ENCODE results near the gene FAM181A.

FAM181A gene

DNA sequence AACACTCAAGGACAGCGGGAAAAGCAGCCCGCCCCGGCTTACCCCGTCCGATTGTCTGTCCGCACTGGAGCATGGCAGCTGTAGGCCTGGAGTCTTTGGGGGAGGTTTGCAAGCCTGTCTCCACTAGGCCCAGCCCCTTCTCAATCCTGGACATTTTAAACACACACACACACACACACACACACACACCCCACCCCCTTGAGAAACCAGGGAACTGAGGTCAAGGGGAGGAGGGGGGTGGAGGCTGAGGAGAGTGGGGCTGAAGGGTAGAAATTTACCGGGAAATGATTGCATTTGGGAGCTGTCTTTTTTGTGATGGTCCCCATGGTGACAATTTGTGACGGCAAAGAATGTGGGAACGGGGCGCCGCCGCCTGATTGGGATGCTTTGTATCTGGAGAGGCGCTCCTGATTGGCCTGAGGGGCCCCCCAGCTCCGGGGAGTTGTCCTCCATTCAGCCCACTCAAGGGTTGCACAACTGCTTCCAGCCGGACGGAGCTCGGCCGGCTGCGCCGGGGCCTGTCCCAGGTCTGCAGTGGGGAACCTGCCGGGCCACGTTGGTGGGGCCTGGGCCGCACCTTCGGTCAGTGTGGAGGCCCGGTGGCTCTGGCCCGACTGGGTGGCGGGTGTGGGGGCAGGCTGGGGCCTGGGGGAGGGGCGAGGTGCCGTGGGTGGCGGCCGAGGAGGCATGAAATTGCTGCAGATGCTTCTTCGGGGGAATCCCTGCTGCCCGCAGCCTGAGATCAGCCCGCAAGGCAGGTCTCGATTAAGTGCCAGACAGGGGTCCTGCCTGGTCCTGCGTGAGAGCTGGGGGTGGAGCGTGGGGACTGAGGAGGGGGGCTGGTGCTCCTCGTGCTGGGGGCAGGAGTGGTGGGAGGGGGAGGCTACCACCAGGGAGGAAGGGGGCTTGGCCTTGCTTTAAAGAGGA is at the start of gene FAM181A:
Gene FAM181A, plus strand, starts transcription at position 472 of the 927 bp plus-strand sequence. CDS start 942 bp downstream, outside the sequence.
- no peak for DNase-seq (ENCODE audit: low spot score)

DNA sequence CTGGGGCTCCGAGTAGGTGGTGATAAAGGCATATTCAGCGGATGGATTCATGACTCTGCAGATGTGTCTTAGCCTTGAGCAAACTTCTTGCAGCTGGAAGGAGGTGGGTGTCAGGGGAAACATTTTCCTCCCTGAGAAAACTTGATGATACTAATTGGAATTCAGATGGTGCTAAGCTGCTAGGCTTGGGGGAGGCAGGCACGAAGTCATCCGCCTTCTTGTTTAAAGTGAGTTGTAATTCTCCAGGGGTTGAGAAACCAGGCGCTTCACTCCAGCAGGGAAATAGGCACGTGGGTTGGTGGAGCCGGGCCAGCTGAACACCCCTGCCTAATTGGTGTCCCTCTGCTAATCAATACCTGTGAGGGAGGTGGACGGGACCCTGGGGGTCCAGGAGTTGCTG is 48.9 kb upstream of the FAM181A start:
- no peak for DNase-seq (ENCODE audit: low spot score)

DNA sequence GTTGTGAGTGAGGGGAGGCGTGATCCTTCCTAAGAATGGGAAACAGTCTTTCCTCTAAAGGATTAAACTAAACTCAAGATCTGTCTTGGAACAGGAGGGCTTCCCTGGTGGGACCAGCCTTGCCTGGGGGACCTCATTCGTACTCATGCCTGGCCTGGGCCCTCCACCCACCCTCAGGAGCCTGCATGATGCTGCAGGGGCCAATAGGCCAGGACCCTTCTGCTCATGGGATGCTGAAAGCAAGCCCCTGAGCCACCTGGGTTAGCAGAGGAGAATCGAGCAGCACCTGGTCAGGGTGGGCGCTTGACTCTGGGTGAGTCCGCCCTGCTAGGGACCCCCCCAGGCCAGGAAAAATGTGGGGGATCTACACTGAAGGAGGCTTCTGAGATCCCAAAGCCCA is 48.3 kb upstream of the FAM181A start:
- DNase-seq (ENCODE audit: low spot score): no peak

DNA sequence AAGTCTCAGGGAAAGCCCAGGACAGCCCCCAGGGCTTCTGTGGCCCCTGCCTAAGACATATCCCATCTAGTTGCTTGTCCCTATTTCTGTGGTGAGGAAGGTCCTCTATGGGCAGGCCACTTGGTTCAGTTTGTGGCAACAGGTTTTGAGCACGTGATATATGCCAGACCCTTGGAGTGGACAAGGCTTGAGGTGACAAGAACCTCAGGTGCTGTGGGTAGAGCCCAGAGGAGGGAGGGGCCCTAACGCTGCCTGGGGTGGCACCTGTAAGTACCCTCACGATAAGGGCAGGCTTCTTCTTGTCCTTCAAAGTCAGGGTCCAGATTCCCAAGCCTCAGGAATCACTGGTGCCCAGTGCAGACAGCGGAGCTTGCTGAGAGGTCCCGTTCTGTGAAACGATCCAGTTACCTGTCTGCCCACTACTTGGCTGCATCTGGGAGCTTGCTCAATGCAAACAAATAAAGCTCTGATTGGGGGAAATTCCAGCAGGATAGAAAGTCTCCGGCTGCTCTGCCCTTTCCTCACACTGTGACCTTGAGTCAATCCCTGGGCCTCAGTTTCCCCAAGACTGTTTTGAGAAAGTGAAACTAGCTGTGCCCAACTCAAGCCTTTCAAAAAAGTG is 47.7 kb upstream of the FAM181A start:
- no peak for DNase-seq (ENCODE audit: low spot score)

DNA sequence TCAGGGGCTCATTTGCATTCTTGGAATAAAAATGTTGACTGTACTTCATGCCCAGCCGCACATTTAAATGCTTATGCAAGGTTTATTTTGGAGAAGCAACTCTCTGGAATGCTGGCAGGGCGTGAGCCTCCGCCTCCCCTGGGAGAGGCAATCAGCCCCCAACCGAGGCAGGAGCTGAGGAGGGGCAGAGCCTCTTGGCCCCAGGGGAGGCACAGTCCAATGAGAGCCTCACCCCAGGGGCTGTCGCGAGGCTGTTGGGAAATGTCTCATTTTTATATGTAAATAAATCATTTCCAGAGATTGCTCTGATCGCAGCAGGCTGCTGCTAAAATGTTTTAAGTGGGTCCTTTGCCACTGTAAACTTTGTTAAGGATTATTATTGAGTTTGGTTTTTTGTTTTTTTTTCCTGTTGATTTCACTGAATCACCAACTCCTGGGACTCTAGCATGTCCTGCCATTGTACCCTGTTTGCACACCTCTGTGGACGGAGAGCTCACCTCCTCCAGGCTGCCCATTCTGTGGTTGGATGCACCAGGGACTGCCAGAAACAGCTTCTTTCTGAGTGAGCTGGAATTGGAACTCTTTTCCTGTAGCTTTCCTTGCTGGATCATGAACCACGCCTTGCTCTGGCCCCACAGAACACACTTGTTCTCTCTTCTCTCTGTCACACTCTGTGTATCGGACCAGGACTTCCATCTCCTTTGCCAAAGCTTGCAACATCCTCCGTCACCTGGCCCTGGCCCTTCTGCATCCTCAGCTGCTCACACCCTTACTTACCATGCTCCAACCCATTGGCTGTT is 46.9 kb upstream of the FAM181A start:
- no peak for DNase-seq (ENCODE audit: low spot score)

DNA sequence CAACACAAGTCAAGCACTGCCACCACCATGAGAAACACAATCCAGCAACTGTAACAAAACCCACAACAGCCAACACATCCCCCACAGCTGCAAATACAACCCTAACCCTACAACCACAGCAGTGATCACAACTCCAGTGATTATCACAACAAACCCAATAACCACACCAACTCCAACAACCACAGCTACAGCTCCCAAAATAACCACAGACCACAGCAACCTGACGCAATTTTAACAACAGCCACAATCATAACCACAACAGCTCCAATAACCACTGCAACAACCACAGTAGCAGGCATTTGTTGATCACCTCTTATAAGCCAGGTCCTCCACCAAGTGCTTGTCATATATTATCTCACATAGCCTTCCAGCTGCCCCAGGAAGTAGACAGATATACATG is 42.2 kb upstream of the FAM181A start:
- no peak for DNase-seq (ENCODE audit: low spot score)

DNA sequence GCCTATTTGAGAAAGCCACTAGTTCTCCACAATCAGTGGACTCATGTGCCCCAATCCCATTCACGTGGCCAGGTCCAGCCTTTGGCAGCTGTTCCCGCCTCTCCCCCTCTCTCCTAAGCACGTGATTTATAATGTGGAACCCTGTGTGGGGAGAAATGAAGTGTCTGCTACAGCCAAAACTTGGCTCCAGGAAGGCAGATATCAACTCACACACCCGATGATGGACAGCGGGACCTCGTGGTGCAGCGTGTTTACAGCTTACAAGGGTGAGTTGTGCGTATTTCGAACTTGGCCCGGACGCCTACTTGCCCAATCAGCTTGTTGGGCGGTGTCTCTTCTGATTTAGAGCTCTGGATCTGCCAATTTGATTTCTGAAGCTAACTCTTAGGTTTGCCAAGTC is 38.1 kb upstream of the FAM181A start:
- DNase-seq (ENCODE audit: low spot score): no peak

DNA sequence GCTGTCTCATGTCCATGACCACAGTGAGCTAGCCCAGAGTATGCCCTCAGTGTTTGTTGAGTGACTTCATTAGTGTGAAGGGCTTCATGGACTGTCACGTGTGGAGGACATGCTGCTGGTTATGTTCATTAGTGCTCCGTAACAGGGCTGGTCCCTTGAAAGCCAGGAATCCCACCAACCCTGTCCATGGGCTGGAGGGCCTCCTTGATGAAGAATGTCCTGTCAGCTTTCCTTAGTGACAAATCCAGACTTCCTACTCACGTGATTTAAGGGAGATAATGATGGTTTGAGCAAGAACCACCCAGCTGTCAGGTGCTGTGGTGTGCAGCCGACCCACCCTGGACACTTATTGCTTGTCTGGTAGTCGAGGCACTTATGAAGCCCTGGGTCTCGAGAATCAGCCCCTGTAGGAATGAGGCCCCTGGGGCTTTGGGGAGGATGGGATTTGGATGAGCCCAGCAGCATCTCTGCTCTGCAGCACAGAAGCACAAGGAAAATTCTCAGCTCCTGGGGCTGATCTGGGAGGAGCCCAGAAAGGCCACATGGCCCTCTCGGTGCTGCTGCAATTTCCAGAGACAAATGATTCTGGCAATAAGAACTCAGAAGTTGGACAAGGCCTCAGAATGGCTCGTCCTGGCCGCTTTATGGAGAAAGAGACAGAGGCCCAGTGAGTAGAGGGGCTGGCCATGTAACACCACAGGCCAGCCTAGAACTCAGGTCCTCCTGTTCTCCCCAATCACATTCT is 37.2 kb upstream of the FAM181A start:
- no peak for DNase-seq (ENCODE audit: low spot score)

DNA sequence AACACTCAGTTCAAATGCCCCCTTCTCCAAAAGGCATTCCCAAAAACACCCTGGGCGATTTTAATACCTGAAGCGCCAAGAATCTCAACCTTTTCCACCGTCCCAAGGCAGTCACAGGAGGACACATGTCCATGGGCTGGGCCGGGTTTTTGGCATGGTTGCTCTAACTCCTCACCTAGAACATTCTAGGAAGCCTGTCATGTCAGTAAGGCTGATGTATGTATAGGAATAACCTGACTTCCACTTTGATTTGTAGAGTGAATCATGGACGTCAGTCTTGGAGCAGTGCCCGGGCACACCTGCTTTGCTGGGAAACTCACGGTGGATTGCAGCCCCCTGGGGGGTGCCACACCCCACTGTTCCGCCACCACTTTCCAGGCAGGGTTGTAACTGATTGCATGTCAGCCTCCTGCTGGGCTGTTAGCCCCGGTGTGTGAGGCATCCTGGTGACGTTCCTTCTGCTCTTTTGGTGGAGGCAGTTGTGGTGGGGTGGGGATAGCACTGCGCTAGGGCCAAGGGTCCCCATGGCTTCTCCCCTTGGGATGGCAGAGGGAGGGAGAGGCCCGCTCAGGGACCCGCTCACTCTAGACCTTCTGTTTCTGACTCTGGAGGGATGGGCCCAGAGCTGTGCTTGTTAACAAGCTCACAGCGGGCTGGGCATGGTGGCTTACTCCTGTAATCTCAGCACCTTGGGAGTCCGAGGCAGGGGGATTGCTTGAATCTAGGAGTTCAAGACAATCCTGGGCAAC is 35.2 kb upstream of the FAM181A start:
- DNase-seq (ENCODE audit: low spot score): no peak

DNA sequence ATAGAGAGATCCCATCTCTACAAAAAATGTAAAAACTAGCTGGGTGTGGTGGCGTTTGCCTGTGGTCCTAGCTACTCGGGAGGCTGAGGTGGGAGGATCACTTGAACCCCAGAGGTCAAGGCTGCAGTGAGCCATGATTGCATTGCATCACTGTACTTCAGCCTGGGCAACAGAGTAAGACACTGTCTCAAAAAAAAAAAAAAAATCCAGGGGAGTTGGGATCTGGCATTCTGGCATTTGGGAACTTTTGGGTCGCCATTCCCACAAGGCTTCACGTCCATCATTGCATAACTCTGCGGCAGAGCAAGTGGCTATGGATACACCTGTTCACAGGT is 34.7 kb upstream of the FAM181A start:
- DNase-seq (ENCODE audit: low spot score): no peak

DNA sequence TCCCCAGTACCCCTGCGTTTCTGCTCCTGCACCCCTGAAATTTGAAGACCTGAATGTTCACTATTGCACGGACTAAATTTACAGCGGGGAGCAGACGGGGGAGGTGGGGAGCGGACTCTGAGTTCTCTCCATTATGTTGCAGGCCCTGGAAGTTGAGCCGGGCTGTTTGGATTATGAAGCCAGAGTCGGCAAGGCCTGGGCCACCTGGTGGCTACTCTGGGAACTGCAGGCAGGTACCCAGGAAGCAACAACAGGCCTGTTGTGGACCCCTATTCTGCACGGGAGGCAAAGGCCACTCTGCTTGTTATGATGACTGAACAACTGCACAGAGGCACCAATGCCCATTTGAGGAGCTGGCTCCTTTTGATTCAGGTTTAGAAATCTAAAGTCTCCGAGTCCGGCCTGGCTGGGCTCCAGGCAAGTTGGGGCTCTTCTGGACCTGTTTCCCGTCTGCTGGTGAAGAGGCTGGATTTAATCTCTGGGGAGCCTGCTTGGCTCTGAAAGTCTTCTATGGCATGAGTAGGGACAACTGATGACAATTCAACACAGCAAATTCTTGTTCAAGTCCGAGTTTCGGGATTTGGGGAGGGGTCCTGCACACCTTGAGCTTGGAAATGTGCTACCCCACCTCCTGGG is 34.1 kb upstream of the FAM181A start:
- peak; percentile 51 for DNase-seq (ENCODE audit: low spot score)

DNA sequence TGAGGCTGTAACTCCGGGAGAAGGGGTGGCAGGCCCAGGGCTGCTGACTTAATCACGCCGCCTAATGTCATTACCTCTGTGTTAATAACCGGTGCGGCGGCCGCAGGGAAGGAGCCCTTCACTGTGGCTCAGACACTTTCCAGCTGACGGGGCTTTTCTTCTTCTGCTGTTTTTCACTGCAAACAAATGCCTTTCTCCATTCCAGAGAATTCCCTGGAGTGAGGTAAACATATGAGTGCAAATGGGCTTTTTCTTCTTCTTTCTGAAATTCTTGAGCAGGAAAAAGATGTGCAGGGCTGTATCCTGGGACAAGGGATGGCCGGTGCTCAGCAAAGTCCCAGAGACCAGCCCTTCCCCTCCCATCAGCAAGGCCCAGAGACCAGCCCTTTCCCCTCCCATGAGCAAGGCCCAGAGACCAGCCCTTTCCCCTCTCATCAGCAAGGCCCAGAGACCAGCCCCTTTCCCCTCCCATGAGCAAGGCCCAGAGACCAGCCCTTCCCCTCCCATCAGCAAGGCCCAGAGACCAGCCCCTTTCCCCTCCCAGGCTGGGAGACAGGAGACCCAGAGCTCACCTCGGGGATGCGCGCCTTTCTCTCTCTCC is 33.4 kb upstream of the FAM181A start:
- no peak for DNase-seq (ENCODE audit: low spot score)

DNA sequence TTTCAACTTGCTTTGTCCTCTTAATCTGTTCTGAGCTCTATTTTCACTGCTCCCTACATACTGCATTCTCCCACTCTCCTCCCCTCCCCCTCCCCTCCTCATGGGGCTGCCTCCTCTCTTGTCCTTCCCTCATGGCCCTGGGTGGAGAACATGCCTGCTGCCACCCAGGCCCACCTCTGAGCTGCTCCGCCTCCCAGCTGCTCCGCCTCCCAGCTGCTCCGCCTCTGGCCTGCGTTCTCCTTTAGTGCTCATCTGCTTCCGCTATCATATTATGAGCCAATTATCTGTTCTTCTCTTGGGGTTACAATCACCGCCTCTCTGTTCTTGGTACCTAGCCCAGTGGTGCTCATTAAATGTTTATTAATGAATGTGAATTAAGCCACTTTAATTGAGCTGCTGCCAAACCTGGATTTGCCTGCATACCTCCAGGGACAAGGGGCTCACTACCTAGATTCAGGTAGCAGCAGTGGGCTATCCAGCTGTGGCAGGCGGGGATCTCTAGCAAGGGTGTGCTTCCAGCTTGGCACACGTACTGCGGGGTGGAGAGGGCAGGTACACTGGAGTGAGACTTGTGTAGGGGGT is 32.0 kb upstream of the FAM181A start:
- DNase-seq (ENCODE audit: low spot score): no peak

DNA sequence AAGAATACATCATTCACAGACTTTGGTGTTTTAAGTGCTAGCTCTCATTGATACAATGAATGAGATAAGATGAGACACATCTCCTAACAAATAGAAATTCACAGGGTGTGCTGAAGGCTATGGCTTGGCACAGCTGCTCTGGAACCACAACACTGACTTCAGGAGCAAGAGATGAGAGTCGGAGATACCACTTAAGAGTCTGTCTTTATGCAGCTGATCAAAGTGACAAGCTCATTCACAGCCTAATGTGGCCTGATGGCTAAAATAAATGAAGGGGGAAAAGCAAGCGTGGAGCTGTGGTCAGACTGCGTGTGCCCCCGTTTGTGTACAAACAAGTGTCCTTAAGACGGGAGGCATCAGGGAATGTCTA is 29.7 kb upstream of the FAM181A start:
- no peak for DNase-seq (ENCODE audit: low spot score)

DNA sequence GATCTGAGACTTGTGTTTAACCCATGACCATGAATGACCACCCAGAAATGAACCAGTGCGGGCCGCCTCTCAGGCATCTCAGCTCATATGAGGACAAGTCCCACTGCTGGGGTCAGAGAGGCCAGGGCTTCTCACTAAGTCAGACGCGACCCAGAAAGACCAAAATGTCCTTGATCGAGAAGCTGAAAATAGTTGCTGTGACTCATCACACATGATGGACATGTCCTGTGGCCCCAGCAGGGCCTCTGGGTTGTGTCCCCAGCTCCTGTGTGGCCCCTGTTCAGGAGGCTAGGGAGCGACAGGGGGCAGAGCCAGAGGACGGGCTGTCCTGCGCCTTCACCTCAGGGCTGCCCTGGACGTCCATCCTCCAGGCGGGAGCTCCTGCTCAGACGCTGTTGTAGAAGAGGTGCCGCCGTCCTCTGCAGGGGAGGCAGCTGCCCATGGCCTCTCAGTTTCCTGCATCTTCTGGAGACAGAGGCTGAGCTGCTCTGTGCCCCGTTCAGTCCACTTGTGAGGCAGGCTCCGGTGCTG is 29.0 kb upstream of the FAM181A start:
- DNase-seq (ENCODE audit: low spot score): no peak

DNA sequence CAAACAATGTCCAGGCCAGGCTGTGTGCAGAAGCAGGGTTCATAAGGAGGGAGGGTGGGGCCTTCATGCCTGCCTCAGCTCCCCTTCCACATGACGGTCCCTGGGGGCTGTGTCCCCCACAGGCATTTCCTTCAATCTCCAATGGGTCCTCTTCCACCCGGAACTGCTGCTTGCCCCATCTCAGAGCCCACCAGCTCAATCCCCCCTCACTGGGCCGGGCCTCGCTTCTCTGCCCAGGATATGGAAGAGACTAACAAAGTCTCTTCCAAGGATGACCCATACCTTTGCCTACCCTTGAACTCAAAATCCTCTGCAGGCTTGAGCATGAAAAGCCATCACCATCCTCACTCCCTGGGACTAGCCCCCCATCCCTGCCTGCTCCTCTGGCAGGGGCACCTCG is 28.4 kb upstream of the FAM181A start:
- no peak for DNase-seq (ENCODE audit: low spot score)

DNA sequence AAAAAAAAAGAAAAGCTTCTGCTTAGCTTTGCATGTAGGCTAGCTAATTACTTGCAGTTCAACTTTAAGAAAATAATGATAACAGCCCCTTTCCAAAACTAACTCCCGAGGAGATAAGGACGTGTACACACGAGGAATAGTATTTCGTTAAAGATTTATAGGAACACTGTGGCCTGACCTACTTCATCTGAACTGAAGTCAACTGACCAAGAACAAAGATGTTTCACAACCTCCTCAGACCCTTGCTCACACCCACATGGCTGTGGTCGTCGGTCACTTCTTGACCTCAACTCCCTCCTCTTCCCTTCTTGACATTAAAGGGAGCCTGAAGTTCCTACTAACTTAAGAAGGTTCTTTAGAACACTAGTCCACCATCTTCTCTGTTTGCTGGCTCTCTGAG is 25.3 kb upstream of the FAM181A start:
- no peak for DNase-seq (ENCODE audit: low spot score)

DNA sequence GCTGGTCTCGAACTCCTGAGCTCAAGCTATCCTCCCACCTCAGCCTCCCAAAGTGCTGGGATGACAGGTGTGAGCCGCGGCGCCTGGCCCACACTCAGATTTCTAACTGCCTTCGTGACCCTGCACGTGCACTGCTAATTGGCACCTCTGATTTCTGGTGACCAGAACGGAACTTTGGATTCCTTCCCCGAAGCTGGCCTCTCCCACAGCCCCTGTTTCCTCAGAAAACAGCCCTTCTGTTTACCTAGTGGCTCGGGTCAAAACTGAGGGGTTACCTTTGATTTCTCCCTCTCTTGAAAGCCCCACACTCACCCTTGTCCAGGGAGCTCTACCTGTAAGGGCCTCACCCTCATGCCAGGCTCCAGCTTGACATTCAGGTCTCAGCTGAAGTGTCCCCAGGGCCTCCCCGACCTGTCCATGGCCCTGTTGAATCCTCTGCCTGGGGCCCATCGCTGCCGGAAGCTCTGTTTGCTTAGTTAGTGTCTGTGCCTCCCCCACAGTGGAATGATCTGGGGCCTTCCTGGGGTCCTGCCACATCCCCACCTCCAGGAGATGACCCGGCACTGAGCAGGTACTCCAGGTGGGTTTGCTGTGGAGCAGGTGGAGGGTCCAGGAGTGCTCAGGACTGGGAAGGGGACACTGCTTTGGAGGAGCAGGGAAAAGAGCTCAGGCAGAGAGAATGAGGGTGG is 24.4 kb upstream of the FAM181A start:
- no peak for DNase-seq (ENCODE audit: low spot score)
